22Rv1 (cell line): Measurements from ENCODE around the gene SUPT4H1.

ENCODE experiments used
- ZFX ChIP-seq: fragments of 450-650 bp; IDR thresholded peaks from 2 replicates; pipeline ENCODE4 v1.6.1; 2017; ENCODE audit warnings: antibody characterized with exemption, borderline replicate concordance
- TF ChIP-seq, protein P1 (sequence below): fragments of 450-650 bp; IDR thresholded peaks from 2 replicates; pipeline ENCODE4 v1.5.1; 2017; ENCODE audit warnings: mild to moderate bottlenecking

- TF ChIP-seq, protein P1, sequence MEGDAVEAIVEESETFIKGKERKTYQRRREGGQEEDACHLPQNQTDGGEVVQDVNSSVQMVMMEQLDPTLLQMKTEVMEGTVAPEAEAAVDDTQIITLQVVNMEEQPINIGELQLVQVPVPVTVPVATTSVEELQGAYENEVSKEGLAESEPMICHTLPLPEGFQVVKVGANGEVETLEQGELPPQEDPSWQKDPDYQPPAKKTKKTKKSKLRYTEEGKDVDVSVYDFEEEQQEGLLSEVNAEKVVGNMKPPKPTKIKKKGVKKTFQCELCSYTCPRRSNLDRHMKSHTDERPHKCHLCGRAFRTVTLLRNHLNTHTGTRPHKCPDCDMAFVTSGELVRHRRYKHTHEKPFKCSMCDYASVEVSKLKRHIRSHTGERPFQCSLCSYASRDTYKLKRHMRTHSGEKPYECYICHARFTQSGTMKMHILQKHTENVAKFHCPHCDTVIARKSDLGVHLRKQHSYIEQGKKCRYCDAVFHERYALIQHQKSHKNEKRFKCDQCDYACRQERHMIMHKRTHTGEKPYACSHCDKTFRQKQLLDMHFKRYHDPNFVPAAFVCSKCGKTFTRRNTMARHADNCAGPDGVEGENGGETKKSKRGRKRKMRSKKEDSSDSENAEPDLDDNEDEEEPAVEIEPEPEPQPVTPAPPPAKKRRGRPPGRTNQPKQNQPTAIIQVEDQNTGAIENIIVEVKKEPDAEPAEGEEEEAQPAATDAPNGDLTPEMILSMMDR, result no peak
- TF ChIP-seq ZFX, result no peak
These were observed 14.2 kb downstream of the SUPT4H1 start for GRCh38 chr17:58337600-58338453.
